ENCODE measurements around the gene ZNF516.

Gene ZNF516

DNA sequence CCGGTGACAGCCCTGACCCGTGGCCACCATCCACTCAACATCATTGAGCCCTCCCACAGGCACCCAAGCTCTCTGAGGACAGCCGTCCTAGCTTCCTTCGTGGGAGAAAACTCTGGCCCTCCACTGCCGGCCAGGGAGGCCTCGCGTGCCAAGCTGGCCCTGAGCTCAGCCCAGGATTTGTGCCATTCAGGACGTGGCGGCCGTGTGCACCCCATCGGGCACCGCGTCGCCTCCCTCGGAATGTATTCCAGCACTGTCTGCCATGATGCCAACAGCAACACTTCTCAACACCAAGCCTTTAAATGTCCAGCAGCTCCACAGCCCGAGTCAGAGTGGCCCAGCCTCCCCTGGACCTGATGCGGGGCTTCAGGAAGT lies 35.7 kb downstream of the ZNF516 start:
- TF ChIP-seq TCF4 (CRISPR knock-in tag; IDR thresholded peaks at IDR 0.05; ENCODE audit: borderline replicate concordance) (no peak), ISL1 (CRISPR knock-in tag; IDR thresholded peaks at IDR 0.05) (no peak), ZNF70 (CRISPR knock-in tag; IDR thresholded peaks at IDR 0.05) (no peak), PPARA (CRISPR knock-in tag; IDR thresholded peaks at IDR 0.05; ENCODE audit: borderline replicate concordance) (no peak), ARNTL (CRISPR knock-in tag; IDR thresholded peaks at IDR 0.05; ENCODE audit: borderline replicate concordance, low read depth) (no peak), OSR1 (CRISPR knock-in tag; IDR thresholded peaks at IDR 0.05) (no peak), CSDC2 (CRISPR knock-in tag; IDR thresholded peaks at IDR 0.05) (no peak), ZNF565 (CRISPR knock-in tag; conservative IDR thresholded peaks at IDR 0.05; ENCODE audit: low read depth) (no peak), TOX (CRISPR knock-in tag; IDR thresholded peaks at IDR 0.05; ENCODE audit: borderline replicate concordance) (no peak), BACH2 (CRISPR knock-in tag; IDR thresholded peaks at IDR 0.05; ENCODE audit: borderline replicate concordance) (no peak), ZFP30 (CRISPR knock-in tag; IDR thresholded peaks at IDR 0.05) (no peak), SNAI2 (CRISPR knock-in tag; IDR thresholded peaks at IDR 0.05) (no peak), ZC3H10 (CRISPR knock-in tag; IDR thresholded peaks at IDR 0.05) (no peak)
- TF ChIP-seq, protein P1, sequence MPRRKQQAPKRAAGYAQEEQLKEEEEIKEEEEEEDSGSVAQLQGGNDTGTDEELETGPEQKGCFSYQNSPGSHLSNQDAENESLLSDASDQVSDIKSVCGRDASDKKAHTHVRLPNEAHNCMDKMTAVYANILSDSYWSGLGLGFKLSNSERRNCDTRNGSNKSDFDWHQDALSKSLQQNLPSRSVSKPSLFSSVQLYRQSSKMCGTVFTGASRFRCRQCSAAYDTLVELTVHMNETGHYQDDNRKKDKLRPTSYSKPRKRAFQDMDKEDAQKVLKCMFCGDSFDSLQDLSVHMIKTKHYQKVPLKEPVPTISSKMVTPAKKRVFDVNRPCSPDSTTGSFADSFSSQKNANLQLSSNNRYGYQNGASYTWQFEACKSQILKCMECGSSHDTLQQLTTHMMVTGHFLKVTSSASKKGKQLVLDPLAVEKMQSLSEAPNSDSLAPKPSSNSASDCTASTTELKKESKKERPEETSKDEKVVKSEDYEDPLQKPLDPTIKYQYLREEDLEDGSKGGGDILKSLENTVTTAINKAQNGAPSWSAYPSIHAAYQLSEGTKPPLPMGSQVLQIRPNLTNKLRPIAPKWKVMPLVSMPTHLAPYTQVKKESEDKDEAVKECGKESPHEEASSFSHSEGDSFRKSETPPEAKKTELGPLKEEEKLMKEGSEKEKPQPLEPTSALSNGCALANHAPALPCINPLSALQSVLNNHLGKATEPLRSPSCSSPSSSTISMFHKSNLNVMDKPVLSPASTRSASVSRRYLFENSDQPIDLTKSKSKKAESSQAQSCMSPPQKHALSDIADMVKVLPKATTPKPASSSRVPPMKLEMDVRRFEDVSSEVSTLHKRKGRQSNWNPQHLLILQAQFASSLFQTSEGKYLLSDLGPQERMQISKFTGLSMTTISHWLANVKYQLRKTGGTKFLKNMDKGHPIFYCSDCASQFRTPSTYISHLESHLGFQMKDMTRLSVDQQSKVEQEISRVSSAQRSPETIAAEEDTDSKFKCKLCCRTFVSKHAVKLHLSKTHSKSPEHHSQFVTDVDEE (CRISPR knock-in tag; IDR thresholded peaks at IDR 0.05) = no peak
- TF ChIP-seq, protein P2, sequence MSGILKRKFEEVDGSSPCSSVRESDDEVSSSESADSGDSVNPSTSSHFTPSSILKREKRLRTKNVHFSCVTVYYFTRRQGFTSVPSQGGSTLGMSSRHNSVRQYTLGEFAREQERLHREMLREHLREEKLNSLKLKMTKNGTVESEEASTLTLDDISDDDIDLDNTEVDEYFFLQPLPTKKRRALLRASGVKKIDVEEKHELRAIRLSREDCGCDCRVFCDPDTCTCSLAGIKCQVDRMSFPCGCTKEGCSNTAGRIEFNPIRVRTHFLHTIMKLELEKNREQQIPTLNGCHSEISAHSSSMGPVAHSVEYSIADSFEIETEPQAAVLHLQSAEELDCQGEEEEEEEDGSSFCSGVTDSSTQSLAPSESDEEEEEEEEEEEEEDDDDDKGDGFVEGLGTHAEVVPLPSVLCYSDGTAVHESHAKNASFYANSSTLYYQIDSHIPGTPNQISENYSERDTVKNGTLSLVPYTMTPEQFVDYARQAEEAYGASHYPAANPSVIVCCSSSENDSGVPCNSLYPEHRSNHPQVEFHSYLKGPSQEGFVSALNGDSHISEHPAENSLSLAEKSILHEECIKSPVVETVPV (CRISPR knock-in tag; IDR thresholded peaks at IDR 0.05) = no peak
- TF ChIP-seq, protein P3, sequence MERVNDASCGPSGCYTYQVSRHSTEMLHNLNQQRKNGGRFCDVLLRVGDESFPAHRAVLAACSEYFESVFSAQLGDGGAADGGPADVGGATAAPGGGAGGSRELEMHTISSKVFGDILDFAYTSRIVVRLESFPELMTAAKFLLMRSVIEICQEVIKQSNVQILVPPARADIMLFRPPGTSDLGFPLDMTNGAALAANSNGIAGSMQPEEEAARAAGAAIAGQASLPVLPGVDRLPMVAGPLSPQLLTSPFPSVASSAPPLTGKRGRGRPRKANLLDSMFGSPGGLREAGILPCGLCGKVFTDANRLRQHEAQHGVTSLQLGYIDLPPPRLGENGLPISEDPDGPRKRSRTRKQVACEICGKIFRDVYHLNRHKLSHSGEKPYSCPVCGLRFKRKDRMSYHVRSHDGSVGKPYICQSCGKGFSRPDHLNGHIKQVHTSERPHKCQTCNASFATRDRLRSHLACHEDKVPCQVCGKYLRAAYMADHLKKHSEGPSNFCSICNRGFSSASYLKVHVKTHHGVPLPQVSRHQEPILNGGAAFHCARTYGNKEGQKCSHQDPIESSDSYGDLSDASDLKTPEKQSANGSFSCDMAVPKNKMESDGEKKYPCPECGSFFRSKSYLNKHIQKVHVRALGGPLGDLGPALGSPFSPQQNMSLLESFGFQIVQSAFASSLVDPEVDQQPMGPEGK (CRISPR knock-in tag; IDR thresholded peaks at IDR 0.05; ENCODE audit: borderline replicate concordance) = no peak
- TF ChIP-seq, protein P4, sequence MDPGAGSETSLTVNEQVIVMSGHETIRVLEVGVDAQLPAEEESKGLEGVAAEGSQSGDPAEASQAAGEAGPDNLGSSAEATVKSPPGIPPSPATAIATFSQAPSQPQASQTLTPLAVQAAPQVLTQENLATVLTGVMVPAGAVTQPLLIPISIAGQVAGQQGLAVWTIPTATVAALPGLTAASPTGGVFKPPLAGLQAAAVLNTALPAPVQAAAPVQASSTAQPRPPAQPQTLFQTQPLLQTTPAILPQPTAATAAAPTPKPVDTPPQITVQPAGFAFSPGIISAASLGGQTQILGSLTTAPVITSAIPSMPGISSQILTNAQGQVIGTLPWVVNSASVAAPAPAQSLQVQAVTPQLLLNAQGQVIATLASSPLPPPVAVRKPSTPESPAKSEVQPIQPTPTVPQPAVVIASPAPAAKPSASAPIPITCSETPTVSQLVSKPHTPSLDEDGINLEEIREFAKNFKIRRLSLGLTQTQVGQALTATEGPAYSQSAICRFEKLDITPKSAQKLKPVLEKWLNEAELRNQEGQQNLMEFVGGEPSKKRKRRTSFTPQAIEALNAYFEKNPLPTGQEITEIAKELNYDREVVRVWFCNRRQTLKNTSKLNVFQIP (CRISPR knock-in tag; IDR thresholded peaks at IDR 0.05; ENCODE audit: borderline replicate concordance, low read depth) = no peak
- no peak for ATAC-seq

- ATAC-seq = no peak
- TF ChIP-seq CSDC2 (CRISPR knock-in tag; IDR thresholded peaks at IDR 0.05) (no peak), ARNTL (CRISPR knock-in tag; IDR thresholded peaks at IDR 0.05; ENCODE audit: borderline replicate concordance, low read depth) (no peak), ZC3H10 (CRISPR knock-in tag; IDR thresholded peaks at IDR 0.05) (no peak), GLIS3 (CRISPR knock-in tag; IDR thresholded peaks at IDR 0.05) (no peak), OSR1 (CRISPR knock-in tag; IDR thresholded peaks at IDR 0.05) (no peak)
- TF ChIP-seq, protein P2 (CRISPR knock-in tag; IDR thresholded peaks at IDR 0.05) = no peak
- TF ChIP-seq, protein P3 (CRISPR knock-in tag; IDR thresholded peaks at IDR 0.05; ENCODE audit: borderline replicate concordance) = no peak
- TF ChIP-seq, protein P4 (CRISPR knock-in tag; IDR thresholded peaks at IDR 0.05; ENCODE audit: borderline replicate concordance, low read depth) = no peak
These were observed 36.3 kb downstream of the ZNF516 start for GRCh38 chr18:76458522-76459311.
